Gastroesophageal sphincter (tissue), 4 donors: ENCODE measurements around the gene FZD1. TPM values are rescaled to one million over a fixed set of nuclear protein-coding genes. Genes with fewer than 3 reads are reported as not detected.
"Not testable (repeated sequence)": the region's sequence is repeated elsewhere in the genome, so short reads cannot be mapped to it uniquely, and the experiment has no call there.

Experiments
- ATAC-seq: fragments of 150-250 bp; one replicate; pipeline ENCODE4 v1.9.1; 2016; ENCODE audit warnings: mild to moderate bottlenecking, moderate library complexity
- H3K27ac ChIP-seq, 4 donors: fragments of 200-600 bp; sonication (generic) in 3 of 4; 1 replicate in 3 of 4; 2 replicates in 1 of 4; pipeline ENCODE4 v1.5.1; 2016 to 2019
- H3K27me3 ChIP-seq: fragments of 200-600 bp; sonication (generic); one replicate; pipeline ENCODE4 v1.5.1; 2019
- H3K36me3 ChIP-seq, 2 donors: fragments of 200-600 bp; sonication (generic); one replicate each; pipeline ENCODE4 v1.5.1; 2019; ENCODE audit warnings: control low read depth in 1 of 2
- H3K4me1 ChIP-seq, 3 donors: fragments of 200-600 bp; sonication (generic); 1 replicate in 2 of 3; 2 replicates in 1 of 3; pipeline ENCODE4 v1.5.1; 2016 to 2019; ENCODE audit warnings: control low read depth in 2 of 3
- H3K4me3 ChIP-seq, 2 donors: fragments of 200-600 bp; sonication (generic); one replicate each; pipeline ENCODE4 v1.5.1; 2019; ENCODE audit warnings: mild to moderate bottlenecking in 1 of 2, moderate library complexity in 1 of 2
- H3K9me3 ChIP-seq, 3 donors: fragments of 200-600 bp; sonication (generic); one replicate each; pipeline ENCODE4 v1.5.1; 2017 to 2019; ENCODE audit warnings: control low read depth in 2 of 3
- EP300 ChIP-seq: sonication (generic); formaldehyde crosslinking; IDR thresholded peaks from one replicate; pipeline ENCODE4 v1.6.1; 2017; ENCODE audit warnings: antibody characterized with exemption, mild to moderate bottlenecking
- POLR2A ChIP-seq, 2 donors: fragments of 450-650 bp; IDR thresholded peaks; one replicate each; pipeline ENCODE4 v1.6.1; 2017; ENCODE audit warnings: antibody characterized with exemption in 2 of 2, mild to moderate bottlenecking in 2 of 2, moderate library complexity in 1 of 2
- POLR2AphosphoS5 ChIP-seq: sonication (generic); formaldehyde crosslinking; IDR thresholded peaks from one replicate; pipeline ENCODE4 v1.6.1; 2017; ENCODE audit warnings: antibody characterized with exemption
- WGBS, 2 donors: methylation state at CpG; one replicate each; pipeline ENCODE4 v1.1.5; 2018; ENCODE audit warnings: low coverage in 1 of 2; 5-methylcytosine and 5-hydroxymethylcytosine counted together
- total RNA-seq, 4 donors: library from RNA; depleted of rRNA; stranded (reverse); fragments of >200 nt; gene quantifications; one replicate each; pipeline ENCODE4 v1.1.0, GENCODE V29; 2016
- TF ChIP-seq, protein P1 (sequence below), 4 experiments: fragments of 200-600 bp in 2 of 4; fragments of 450-650 bp in 2 of 4; sonication (generic) in 1 of 4; IDR thresholded peaks; one replicate each; pipeline ENCODE4 v1.5.1; 2017 to 2019; ENCODE audit warnings: antibody characterized with exemption in 4 of 4, mild to moderate bottlenecking in 2 of 4, moderate library complexity in 2 of 4

The FZD1 gene
- total RNA-seq, 4 donors from 2014 or later: 12.3 to 19.5 (median 17.3) TPM

- H3K27ac ChIP-seq: no peak overlapping the region
- TF ChIP-seq POLR2A (IDR thresholded peaks at IDR 0.05): no peak
- no peak for TF ChIP-seq EP300
- no peak for TF ChIP-seq POLR2AphosphoS5
- TF ChIP-seq, protein P1, sequence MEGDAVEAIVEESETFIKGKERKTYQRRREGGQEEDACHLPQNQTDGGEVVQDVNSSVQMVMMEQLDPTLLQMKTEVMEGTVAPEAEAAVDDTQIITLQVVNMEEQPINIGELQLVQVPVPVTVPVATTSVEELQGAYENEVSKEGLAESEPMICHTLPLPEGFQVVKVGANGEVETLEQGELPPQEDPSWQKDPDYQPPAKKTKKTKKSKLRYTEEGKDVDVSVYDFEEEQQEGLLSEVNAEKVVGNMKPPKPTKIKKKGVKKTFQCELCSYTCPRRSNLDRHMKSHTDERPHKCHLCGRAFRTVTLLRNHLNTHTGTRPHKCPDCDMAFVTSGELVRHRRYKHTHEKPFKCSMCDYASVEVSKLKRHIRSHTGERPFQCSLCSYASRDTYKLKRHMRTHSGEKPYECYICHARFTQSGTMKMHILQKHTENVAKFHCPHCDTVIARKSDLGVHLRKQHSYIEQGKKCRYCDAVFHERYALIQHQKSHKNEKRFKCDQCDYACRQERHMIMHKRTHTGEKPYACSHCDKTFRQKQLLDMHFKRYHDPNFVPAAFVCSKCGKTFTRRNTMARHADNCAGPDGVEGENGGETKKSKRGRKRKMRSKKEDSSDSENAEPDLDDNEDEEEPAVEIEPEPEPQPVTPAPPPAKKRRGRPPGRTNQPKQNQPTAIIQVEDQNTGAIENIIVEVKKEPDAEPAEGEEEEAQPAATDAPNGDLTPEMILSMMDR (IDR thresholded peaks at IDR 0.05): no peak
- H3K9me3 ChIP-seq: no peaks in the 10 kb centered on the region
- H3K27me3 ChIP-seq: no peaks in the 10 kb centered on the region
- H3K4me1 ChIP-seq: no peaks in the 10 kb centered on the region
- H3K4me3 ChIP-seq: no peak overlapping the region
- H3K36me3 ChIP-seq: no peaks in the 10 kb centered on the region
- WGBS, 2 donors: 75 to 85% methylated on average over 6 of the region's 6 CpGs
- peak; percentile 50 for ATAC-seq
Measured at GRCh38 chr7:91299952-91300775, 35.9 kb downstream of the FZD1 start.

GRCh38 chr7:91302794-91303193 is 38.6 kb downstream of the FZD1 start:
- WGBS, 2 donors: 58 to 83% methylated on average over 2 of the region's 2 CpGs
- Histone ChIP-seq H3K9me3 (no peaks in the 10 kb centered on the region), H3K36me3 (no peaks in the 10 kb centered on the region), H3K27me3 (no peaks in the 10 kb centered on the region), H3K4me3 (no peak overlapping the region), H3K4me1 (no peaks in the 10 kb centered on the region), H3K27ac (no peak overlapping the region)
- TF ChIP-seq POLR2A (IDR thresholded peaks at IDR 0.05) (no peak), EP300 (no peak), POLR2AphosphoS5 (no peak)
- TF ChIP-seq, protein P1 (IDR thresholded peaks at IDR 0.05): no peak
- ATAC-seq: no peak

GRCh38 chr7:91306266-91306665 is 42.0 kb downstream of the FZD1 start:
- Histone ChIP-seq H3K4me3 (no peak overlapping the region), H3K4me1 (peaks cover 0 to 4% (median 0%) of the 10 kb centered on the region in 3 donors), H3K27me3 (no peaks in the 10 kb centered on the region), H3K27ac (no peak overlapping the region), H3K36me3 (no peaks in the 10 kb centered on the region), H3K9me3 (no peaks in the 10 kb centered on the region)
- TF ChIP-seq POLR2AphosphoS5 (no peak), POLR2A (IDR thresholded peaks at IDR 0.05) (no peak), EP300 (no peak)
- TF ChIP-seq, protein P1 (IDR thresholded peaks at IDR 0.05): no peak
- no peak for ATAC-seq
- 79 to 96% methylated on average over 2 of the region's 2 CpGs for WGBS, 2 donors

GRCh38 chr7:91307467-91307866 is 43.2 kb downstream of the FZD1 start:
- 86 to 97% methylated on average over 3 of the region's 3 CpGs for WGBS, 2 donors
- no peak for ATAC-seq

GRCh38 chr7:91308191-91308590 is 44.0 kb downstream of the FZD1 start:
- H3K27me3 ChIP-seq, ATAC-seq, H3K4me3 ChIP-seq, H3K27ac ChIP-seq, H3K36me3 ChIP-seq, H3K4me1 ChIP-seq, H3K9me3 ChIP-seq: not testable (repeated sequence)
- 66 to 70% methylated on average over 3 of the region's 3 CpGs for WGBS, 2 donors

More at GRCh38 chr7:91307467-91307866, 43.2 kb downstream of the FZD1 start:
- no peaks in the 10 kb centered on the region for H3K27me3 ChIP-seq
- H3K4me3 ChIP-seq: no peak overlapping the region
- H3K4me1 ChIP-seq: peaks cover 0 to 5% (median 0%) of the 10 kb centered on the region in 3 donors
- H3K36me3 ChIP-seq: no peaks in the 10 kb centered on the region
- no peaks in the 10 kb centered on the region for H3K9me3 ChIP-seq
- no peak overlapping the region for H3K27ac ChIP-seq
- TF ChIP-seq EP300: no peak
- TF ChIP-seq, protein P1 (IDR thresholded peaks at IDR 0.05): no peak
- no peak for TF ChIP-seq POLR2AphosphoS5
- no peak for TF ChIP-seq POLR2A (IDR thresholded peaks at IDR 0.05)
